HAP-1 (cell line): ENCODE data around the gene ESR2.
"Not testable (repeated sequence)": the region's sequence is repeated elsewhere in the genome, so short reads cannot be mapped to it uniquely, and the experiment has no call there.

ENCODE experiments used
- DNase-seq, 2 experiments: peaks; one replicate each; pipeline ENCODE4 v3.0.0-alpha.2; 2016 to 2020; ENCODE audit warnings: low spot score in 2 of 2
- H3K27me3 ChIP-seq: fragments of 250-450 bp; sonication (Bioruptor Pico); 2 replicates; pipeline ENCODE4 v1.5.1; 2020; ENCODE audit warnings: low read depth, mild to moderate bottlenecking, moderate library complexity
- H3K36me3 ChIP-seq: fragments of 250-450 bp; sonication (Bioruptor Pico); replicated peaks from 2 replicates; pipeline ENCODE4 v1.5.1; 2020; ENCODE audit warnings: mild to moderate bottlenecking
- H3K4me1 ChIP-seq: fragments of 250-450 bp; sonication (Bioruptor Pico); 2 replicates; pipeline ENCODE4 v1.5.1; 2020; ENCODE audit warnings: mild to moderate bottlenecking
- H3K4me3 ChIP-seq: fragments of 250-450 bp; sonication (Bioruptor Pico); 2 replicates; pipeline ENCODE4 v1.5.1; 2020; ENCODE audit warnings: mild to moderate bottlenecking, moderate library complexity
- H3K9me3 ChIP-seq: fragments of 250-450 bp; sonication (Bioruptor Pico); 2 replicates; pipeline ENCODE4 v1.5.1; 2020; ENCODE audit warnings: mild to moderate bottlenecking, moderate library complexity
- in situ Hi-C: fragments of 300-500 bp; cut with MboI; formaldehyde crosslinking; loops from 3 replicates; pipeline ENCODE4 v1.14.3; 2020; ENCODE audit warnings: low sequenced_read_pairs, inconsistent platforms, mixed read lengths

ESR2 gene

GRCh38 chr14:64293976-64294671 lies at the start of gene ESR2:
TSS of gene ESR2 (minus strand) at chr14:64294371. CDS start at chr14:64282985, 11,386 bp downstream.
- DNase-seq: peak; percentile 13 to 56

DNA sequence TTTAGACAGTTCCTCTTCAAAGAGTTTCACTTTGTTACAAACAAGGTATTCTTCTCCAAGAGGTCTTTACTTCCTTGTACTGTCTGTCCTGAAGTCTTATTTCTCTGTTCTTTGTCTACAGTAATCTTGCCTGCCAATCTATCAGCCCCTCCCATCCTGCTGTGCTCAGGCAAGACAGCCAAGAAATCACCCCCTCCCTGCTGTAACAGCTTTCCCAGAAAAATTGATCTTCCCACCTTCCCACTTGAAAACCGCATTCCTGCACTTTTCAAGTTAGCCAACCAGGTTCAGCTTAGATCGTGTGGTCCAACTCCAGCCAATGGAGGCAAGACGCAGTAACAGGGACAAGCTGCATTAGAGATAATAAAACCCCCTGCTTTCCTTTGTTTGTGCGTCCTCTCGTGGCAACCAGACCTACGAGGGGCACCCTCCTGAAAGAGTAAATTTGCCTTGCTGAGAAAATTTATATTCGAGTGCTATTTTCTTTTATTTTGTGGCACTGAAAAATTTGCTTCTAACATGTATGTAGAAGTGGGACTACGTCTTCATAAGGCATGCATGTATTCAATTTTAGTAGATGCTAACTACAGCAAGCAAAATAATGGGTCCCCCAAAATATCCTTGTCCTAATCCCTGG lies 46.5 kb upstream of the ESR2 start:
- DNase-seq: no peak
- Histone ChIP-seq H3K36me3 (no peaks in the 10 kb centered on the region), H3K4me3 (no peak overlapping the region), H3K4me1 (peaks cover 9% of the 10 kb centered on the region), H3K9me3 (no peaks in the 10 kb centered on the region), H3K27me3 (no peaks in the 10 kb centered on the region)
- in situ Hi-C loops: loop anchor here (10.0 to 25.0 kb wide), 2 partner anchors 294 to 547 kb away; partner anchors contain the start of gene SPTB

More at GRCh38 chr14:64293976-64294671, at the start of gene ESR2:
- peaks cover 4% of the 10 kb centered on the region; the same call in 1 of the 2 replicates for H3K27me3 ChIP-seq
- no peaks in the 10 kb centered on the region for H3K9me3 ChIP-seq
- in situ Hi-C loops: no loop called here
- H3K36me3 ChIP-seq: no peaks in the 10 kb centered on the region
- H3K4me1 ChIP-seq: peaks cover 11% of the 10 kb centered on the region
- peak within 1 kb of the TSS; percentile 23 for H3K4me3 ChIP-seq

DNA sequence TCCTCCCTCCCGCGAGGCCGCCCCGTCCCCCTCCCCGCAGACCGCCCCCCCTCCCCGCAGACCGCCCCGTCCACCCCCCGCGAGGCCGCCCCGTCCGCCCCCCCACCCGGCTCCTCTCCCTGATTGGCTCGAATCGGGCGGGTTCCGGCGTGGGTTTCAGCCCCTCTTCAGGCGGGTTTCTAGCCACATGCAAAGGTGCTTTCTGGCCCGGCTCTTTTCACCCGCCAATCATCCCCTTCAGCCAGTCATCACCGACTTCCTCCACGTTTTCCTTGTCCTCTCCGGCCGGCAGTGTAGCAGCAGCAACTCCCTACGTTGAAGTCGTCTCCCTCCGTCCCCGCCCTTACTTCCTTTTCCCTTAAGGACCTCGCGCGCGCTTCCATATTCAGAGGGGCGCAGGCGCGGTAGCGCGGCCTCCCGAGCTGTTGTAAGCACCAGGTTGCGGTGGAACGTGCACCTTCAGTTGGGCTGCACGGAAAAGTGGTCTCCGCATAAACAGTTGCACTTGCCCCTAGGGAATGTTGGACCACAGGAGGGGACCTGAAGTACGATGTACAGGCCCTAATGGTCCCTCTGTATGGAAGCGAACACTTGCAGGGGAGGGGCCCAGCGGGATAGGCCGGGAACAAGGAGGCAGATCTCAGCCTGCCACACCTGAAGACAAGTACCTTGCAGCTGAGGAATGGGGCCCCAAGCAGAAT lies 44.6 kb upstream of the ESR2 start:
- H3K4me1 ChIP-seq: peaks cover 9% of the 10 kb centered on the region
- H3K4me3 ChIP-seq: peak overlapping the region; percentile 60
- peak; percentile 97 to 100 for DNase-seq
- H3K27me3 ChIP-seq: no peaks in the 10 kb centered on the region
- H3K36me3 ChIP-seq: no peaks in the 10 kb centered on the region
- no peaks in the 10 kb centered on the region for H3K9me3 ChIP-seq
- in situ Hi-C loops: loop anchor here (25.0 kb wide), 1 partner anchor 549 kb away; the partner anchor contains the start of gene SPTB

GRCh38 chr14:64337888-64338615 lies 43.9 kb upstream of the ESR2 start:
- Histone ChIP-seq H3K4me1 (peaks cover 9% of the 10 kb centered on the region), H3K9me3 (no peaks in the 10 kb centered on the region), H3K36me3 (no peaks in the 10 kb centered on the region), H3K27me3 (no peaks in the 10 kb centered on the region), H3K4me3 (peak overlapping the region; percentile 60)
- in situ Hi-C loops: loop anchor here (25.0 kb wide), 1 partner anchor 549 kb away; the partner anchor contains the start of gene SPTB
- peak; percentile 69 to 75 for DNase-seq

GRCh38 chr14:64329149-64329548 lies 35.0 kb upstream of the ESR2 start:
- Histone ChIP-seq H3K36me3 (no peaks in the 10 kb centered on the region), H3K9me3 (no peaks in the 10 kb centered on the region), H3K27me3 (no peaks in the 10 kb centered on the region), H3K4me1 (peaks cover 8% of the 10 kb centered on the region), H3K4me3 (no peak overlapping the region)
- no peak for DNase-seq
- in situ Hi-C loops: loop anchor here (25.0 kb wide), 1 partner anchor 558 kb away; the partner anchor contains the start of gene SPTB

DNA sequence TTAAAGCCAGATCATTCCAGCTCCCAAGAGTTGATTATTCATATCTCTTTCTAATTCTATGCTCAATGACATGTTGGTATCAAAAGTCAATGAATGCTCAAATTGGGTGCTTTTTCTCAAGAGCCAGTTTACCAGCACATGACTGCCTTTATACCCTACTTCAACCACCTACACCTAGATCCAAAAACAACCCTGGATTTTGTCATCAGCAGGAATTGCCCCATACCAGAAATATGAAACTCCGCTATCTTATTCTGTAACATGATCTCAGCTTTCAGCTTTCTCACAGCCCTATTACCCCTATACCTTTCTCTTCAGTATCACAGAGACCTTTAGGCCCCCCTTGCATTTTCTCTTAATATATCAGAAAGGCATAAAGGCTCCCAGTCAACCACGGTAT lies 32.3 kb upstream of the ESR2 start:
- no peak for DNase-seq
- Histone ChIP-seq H3K36me3 (no peaks in the 10 kb centered on the region), H3K4me1 (peaks cover 13% of the 10 kb centered on the region), H3K27me3 (no peaks in the 10 kb centered on the region), H3K4me3 (no peak overlapping the region), H3K9me3 (no peaks in the 10 kb centered on the region)
- in situ Hi-C loops: loop anchor here (25.0 kb wide), 1 partner anchor 561 kb away; the partner anchor contains the start of gene SPTB

DNA sequence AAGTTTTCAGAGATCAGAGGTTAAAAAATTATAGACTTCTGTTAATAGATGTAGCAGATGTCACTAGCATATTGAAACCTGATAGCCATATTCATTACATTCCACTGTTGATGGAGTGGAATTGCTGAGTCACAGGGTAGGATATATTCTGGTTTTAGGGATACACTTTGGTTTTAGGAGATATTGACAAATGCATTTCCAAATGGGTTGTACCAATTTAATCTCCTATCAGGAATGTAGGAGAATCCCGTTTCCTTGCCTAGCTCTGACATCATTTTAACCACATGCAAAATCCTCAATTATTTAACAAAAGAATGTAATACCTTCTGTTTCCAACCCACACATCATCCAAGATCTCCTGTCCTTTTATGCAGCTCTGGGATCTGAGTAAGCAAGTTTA lies 30.7 kb upstream of the ESR2 start:
- Histone ChIP-seq H3K4me3 (no peak overlapping the region), H3K27me3 (no peaks in the 10 kb centered on the region), H3K36me3 (no peaks in the 10 kb centered on the region), H3K9me3 (no peaks in the 10 kb centered on the region), H3K4me1 (peaks cover 13% of the 10 kb centered on the region)
- DNase-seq: peak in 1 of 2 experiments; percentile 38
- in situ Hi-C loops: loop anchor here (25.0 kb wide), 2 partner anchors 562 to 938 kb away; partner anchors contain the start of gene SPTB

- DNase-seq: no peak
- Histone ChIP-seq H3K36me3 (no peaks in the 10 kb centered on the region), H3K4me1 (peaks cover 13% of the 10 kb centered on the region), H3K9me3 (no peaks in the 10 kb centered on the region), H3K4me3 (no peak overlapping the region), H3K27me3 (no peaks in the 10 kb centered on the region)
- in situ Hi-C loops: loop anchor here (25.0 kb wide), 1 partner anchor 937 kb away; no protein-coding TSS in a partner anchor
Measured at GRCh38 chr14:64324461-64324860, 30.3 kb upstream of the ESR2 start.

DNA sequence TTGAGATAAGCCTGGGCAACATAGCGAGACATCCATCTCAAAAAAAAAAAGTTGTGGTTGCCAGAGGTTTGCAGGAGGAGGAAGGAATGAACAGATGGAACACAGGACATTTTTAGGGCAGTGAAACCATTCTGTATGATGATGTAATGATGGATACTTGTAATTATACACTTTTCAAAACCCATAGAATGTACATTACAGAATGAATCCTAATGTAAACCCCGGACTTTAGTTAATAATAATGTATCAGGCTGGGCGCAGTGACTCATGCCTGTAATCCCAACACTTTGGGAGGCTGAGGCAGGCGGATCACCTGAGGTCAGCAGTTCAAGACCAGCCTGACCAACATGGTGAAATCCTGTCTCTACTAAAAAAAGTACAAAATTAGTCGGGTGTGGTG lies 26.2 kb upstream of the ESR2 start:
- H3K27me3 ChIP-seq, H3K9me3 ChIP-seq, DNase-seq, H3K4me3 ChIP-seq, H3K36me3 ChIP-seq: not testable (repeated sequence)
- in situ Hi-C loops: loop anchor here (25.0 kb wide), 1 partner anchor 933 kb away; no protein-coding TSS in a partner anchor
- peaks cover 12% of the 10 kb centered on the region for H3K4me1 ChIP-seq

DNA sequence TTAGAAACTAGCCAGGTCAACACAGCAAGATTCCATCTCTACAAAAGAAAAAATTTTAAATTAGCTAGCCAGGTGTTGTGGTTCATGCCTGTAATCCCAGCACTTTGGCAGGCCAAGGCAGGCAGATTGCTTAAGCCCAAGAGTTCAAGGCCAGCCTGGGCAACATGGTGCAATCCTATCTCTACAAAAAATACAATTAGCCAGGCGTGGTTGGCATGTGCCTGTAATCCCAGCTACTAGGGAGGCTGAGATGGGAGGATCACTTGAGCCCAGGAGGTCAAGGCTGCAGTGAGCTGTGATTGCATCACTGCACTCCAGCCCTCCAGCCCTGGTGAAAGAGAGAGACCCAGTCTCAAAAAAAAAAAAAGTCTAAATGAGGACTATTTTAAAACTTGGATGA lies 24.5 kb upstream of the ESR2 start:
- not testable (repeated sequence) for DNase-seq, H3K9me3 ChIP-seq, H3K4me1 ChIP-seq, H3K4me3 ChIP-seq, H3K27me3 ChIP-seq, H3K36me3 ChIP-seq
- in situ Hi-C loops: loop anchor here (25.0 kb wide), 1 partner anchor 931 kb away; no protein-coding TSS in a partner anchor

GRCh38 chr14:64303471-64303917 lies 9.3 kb upstream of the ESR2 start:
- no peaks in the 10 kb centered on the region for H3K9me3 ChIP-seq
- H3K27me3 ChIP-seq: no peaks in the 10 kb centered on the region
- no peak overlapping the region for H3K4me3 ChIP-seq
- peak; percentile 26 to 87 for DNase-seq
- no peaks in the 10 kb centered on the region for H3K36me3 ChIP-seq
- no peaks in the 10 kb centered on the region for H3K4me1 ChIP-seq
- in situ Hi-C loops: loop anchor here (25.0 kb wide), 1 partner anchor 916 kb away; no protein-coding TSS in a partner anchor

GRCh38 chr14:64298773-64299172 lies 4.6 kb upstream of the ESR2 start:
- DNase-seq: no peak
- H3K9me3 ChIP-seq: no peaks in the 10 kb centered on the region
- in situ Hi-C loops: no loop called here
- H3K27me3 ChIP-seq: peaks cover 4% of the 10 kb centered on the region; the same call in 1 of the 2 replicates
- no peaks in the 10 kb centered on the region for H3K36me3 ChIP-seq
- H3K4me1 ChIP-seq: peaks cover 8% of the 10 kb centered on the region
- H3K4me3 ChIP-seq: no peak overlapping the region

DNA sequence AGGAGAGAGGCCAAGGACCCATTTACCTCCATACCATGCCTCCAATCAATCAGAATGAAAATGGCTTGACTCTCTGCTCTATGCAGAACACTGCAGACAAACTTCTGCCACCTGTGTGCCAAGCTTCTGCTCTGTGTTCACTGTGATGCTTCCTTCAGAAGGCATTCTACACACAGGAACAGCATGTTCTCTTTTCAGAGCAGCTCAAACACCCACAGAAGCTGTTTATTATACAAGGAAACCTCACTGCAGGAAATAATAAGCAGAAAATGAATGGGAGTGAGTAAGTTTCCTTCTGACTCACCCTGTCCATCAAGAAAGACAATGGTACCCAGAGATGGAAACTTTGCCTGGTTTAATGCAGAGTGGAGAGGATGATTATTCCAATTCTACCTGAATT lies 2.4 kb upstream of the ESR2 start:
- no peak for DNase-seq
- Histone ChIP-seq H3K9me3 (no peaks in the 10 kb centered on the region), H3K27me3 (peaks cover 4% of the 10 kb centered on the region; the same call in 1 of the 2 replicates), H3K4me3 (no peak overlapping the region), H3K4me1 (peaks cover 11% of the 10 kb centered on the region), H3K36me3 (no peaks in the 10 kb centered on the region)
- in situ Hi-C loops: no loop called here
